GM12874 (cell line): ENCODE measurements around the gene SLC25A26.

Source experiments
- TF ChIP-seq, protein P1 (sequence below): IDR thresholded peaks from 2 replicates; pipeline ENCODE4 v1.5.1; 2011; ENCODE audit warnings: low read depth, mild to moderate bottlenecking, control low read depth, low read length, moderate library complexity; ENCODE audit not compliant: insufficient read depth

Gene SLC25A26

DNA sequence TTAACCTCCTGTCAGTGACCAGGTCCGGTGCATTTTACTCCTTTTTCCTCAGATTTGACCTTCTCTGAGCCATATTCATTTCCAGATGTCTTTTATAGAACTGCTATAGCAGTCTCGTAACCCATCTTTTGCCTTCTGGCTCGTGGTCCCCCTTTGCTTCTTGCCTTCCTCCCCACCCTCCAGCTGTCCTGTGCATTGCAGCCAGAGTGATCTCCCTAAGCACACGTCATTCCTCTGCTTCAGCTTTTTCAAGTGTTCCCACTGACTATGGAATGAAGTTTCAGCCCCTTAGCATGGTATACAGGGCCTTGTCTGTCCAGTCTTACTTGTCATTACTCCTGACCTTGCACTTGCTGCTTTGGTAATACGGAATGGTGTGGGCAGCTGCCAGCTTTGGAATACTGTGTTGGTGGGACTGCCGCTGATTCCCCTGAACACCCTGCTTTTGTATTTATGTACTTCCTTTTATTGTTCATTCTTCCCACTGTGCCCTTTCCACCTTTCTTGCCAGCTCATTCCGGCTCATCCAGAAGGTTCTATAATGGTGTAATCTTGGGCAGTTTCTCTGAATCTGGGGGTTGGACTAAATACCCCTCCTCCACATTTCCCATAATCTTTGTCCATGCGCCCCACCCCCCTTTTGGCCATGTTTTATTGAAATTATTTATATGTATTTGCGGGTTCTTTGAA, 38.9 kb downstream of the SLC25A26 start:
- TF ChIP-seq, protein P1, sequence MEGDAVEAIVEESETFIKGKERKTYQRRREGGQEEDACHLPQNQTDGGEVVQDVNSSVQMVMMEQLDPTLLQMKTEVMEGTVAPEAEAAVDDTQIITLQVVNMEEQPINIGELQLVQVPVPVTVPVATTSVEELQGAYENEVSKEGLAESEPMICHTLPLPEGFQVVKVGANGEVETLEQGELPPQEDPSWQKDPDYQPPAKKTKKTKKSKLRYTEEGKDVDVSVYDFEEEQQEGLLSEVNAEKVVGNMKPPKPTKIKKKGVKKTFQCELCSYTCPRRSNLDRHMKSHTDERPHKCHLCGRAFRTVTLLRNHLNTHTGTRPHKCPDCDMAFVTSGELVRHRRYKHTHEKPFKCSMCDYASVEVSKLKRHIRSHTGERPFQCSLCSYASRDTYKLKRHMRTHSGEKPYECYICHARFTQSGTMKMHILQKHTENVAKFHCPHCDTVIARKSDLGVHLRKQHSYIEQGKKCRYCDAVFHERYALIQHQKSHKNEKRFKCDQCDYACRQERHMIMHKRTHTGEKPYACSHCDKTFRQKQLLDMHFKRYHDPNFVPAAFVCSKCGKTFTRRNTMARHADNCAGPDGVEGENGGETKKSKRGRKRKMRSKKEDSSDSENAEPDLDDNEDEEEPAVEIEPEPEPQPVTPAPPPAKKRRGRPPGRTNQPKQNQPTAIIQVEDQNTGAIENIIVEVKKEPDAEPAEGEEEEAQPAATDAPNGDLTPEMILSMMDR: no peak

DNA sequence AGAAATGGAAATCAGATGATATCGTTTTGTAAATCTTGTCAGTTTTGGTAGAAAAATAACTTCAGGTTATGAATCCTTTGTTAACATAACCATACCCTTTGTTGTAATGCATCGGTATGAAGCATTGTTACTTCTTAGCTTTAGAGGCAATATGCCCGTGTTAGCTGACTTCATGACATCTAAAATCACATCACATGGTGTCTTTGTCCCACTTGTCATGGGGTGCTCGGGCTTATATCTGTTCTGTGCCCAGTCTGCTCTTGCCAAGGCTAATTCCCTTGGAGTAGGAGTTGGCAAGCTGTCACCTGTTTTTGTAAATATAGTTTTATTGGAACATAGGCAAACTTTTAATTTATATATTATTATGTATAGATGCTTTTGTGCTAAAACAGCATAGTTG, 39.6 kb downstream of the SLC25A26 start:
- TF ChIP-seq, protein P1: no peak

DNA sequence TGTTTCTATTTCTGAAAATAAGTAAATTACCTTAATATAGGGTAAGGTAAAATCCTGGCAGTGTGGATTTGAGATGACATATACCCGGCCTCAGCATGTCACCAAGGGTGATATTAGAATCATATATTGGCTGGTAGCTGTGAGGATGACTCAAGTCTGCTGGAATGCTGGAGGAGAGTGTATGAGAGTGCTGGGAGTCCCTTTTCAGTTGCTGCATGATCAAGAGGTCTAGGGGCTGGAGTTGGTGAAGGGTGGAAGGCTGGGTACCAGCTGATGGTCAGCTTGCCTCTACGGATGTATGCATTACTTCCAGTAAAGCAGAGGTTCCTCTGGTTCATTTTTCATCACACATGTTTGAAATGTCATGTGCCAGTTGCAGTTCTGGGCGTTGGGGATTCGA, 40.6 kb downstream of the SLC25A26 start:
- TF ChIP-seq, protein P1: no peak

DNA sequence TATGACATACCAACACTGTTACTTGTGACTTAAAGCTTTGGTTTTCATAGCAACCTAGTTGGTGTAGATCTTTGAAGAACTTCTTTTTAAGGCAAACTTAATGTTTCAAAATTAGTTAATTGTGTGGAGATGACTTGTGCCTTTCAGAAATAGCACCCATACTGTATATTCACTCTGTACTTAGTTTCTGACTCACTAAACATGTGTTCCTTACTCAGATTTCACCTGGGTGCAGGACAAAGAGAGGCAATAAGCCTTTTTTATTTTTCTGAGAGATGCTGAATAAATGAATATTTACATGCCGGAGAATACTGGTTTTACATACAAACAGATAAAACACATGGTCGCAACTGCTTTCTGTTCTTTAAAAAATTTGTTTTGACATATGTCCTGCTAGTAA, 44.8 kb downstream of the SLC25A26 start:
- TF ChIP-seq, protein P1: no peak

DNA sequence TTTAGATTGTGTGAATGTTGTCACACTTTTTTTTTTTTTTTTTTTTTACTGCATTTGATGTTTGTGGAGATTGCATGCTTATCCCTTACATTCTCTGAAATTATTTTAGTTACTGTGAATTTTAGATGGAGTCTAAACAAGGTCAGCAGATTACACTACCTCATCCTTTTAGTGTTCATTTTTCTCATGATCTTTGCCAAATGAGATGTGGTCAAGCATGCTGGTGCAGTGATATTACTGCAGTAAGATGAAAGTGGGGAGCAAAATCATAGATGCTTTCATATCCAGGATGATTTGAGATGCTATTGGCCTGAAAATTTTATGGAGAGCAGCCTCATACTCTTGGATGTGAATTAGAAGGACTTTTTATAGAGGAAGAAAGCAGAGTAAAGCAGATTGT, 45.8 kb downstream of the SLC25A26 start:
- TF ChIP-seq, protein P1: no peak

DNA sequence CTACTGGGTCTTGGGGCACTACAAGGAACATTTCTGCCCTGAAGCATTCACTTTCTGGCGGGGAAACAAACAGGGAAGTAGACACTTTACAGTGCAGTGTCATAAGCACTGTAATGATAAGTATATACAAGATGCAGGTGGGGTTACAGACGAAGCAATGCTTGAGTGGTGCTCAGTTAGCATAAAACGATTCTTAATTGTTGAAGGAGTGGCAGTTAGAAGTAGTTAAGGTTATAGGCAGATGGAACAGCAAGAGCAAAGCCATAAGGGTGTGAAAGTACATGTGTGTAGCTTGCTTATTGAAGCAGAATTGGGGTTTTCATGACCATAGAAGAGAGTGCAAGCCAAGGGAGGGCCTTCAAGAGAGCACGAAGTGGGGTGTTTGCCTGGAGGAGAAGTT, 46.2 kb downstream of the SLC25A26 start:
- TF ChIP-seq, protein P1: no peak

DNA sequence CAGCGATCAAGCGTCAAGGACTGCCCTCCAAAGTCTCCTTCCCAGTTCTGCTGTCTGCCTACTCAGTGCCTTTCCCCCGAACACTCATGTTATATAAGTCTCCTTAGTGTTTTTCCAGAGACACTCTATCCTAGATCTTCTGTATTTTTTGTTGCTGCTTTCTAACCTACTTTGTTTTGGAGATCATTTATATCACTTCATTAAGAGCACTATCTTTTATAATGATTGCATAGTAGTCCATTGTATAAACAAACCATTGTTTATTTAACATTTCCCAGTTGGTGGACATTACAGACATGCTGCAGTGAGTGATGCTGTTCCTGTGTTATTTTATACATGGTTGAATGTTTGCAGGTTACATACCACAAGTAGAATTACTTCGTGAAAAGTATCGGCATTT, 47.1 kb downstream of the SLC25A26 start:
- TF ChIP-seq, protein P1: no peak
